HFF-Myc (cell line): ENCODE results near the gene RXRB.
A peak's percentile ranks its signal among the peaks of the same experiment; 100 is the strongest.

Experiments used
- DNase-seq: peaks from one replicate; pipeline ENCODE4 v3.0.0-alpha.2; 2011; ENCODE audit warnings: low read depth; ENCODE audit errors: extremely low read depth
- H3K4me3 ChIP-seq: replicated peaks from 2 replicates; pipeline ENCODE4 v1.5.1; 2011; ENCODE audit warnings: low read depth, mild to moderate bottlenecking, control low read depth, low read length
- CTCF ChIP-seq: IDR thresholded peaks from 2 replicates; pipeline ENCODE4 v1.5.1; 2012; ENCODE audit warnings: mild to moderate bottlenecking, low read depth, low read length, control low read depth; ENCODE audit errors: missing control alignments

The RXRB gene

GRCh38 chr6:33200219-33201146 is at the start of gene RXRB, which contains the start of gene SLC39A7:
RXRB (minus strand) TSS chr6:33200665; CDS start chr6:33200476, 189 bp downstream.
SLC39A7 (plus strand) TSS chr6:33200867; CDS start chr6:33201246, 379 bp downstream.
- peak within 1 kb of the TSS; percentile 85 for H3K4me3 ChIP-seq
- peak; percentile 97 for DNase-seq
- no peak for TF ChIP-seq CTCF

DNA sequence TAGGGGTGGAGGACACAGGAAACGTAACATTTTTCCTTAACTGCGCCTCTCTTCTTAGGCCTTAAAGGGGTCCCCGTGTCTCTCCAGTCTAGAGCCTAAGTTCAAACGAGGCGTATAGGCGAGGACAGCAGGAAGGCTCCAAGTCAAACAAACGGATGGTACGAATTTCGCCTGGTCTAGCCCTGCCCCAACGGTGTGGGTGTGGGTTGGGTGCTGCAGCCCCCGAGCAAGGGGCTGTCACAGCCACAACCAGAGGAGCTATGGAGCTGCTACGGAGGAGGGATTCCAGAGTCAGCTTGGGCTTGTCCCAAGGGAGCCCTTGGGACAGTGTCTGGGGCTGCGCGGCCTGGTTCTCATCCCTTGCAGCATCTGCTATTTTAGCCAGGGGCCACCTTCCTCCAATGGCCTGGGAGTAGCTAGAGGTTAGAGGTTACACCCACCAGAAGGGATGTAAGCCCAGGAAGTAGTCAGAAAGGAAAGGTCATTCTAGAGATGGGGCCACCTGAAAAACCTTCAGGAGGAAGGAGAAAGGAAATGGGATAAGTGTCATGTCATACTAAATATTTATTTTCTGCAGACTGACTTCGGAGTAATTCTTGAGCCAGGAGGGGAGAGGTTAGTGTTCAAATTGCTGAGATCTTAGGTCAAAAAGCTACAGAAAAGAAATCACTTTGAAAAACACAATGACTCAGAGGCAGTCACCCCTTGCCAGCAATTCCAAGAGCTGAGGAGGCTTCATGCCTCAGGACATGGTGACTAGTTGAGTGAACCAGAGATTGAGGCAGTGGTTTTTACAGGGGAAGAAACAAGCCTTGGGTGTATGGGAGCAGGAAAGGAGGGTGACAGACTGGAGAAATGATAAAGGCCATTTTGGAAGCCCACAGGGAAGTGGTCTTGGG is 49.5 kb upstream of the RXRB start:
- DNase-seq: no peak
- no peak for TF ChIP-seq CTCF
- H3K4me3 ChIP-seq: peak overlapping the region; percentile 59

GRCh38 chr6:33248932-33249731 is 48.7 kb upstream of the RXRB start:
- peak; percentile 99 for DNase-seq
- TF ChIP-seq CTCF: no peak
- peak overlapping the region; percentile 59 for H3K4me3 ChIP-seq

- DNase-seq: no peak
- peak overlapping the region; percentile 59 for H3K4me3 ChIP-seq
Measured at GRCh38 chr6:33248643-33248931, 48.1 kb upstream of the RXRB start.

DNA sequence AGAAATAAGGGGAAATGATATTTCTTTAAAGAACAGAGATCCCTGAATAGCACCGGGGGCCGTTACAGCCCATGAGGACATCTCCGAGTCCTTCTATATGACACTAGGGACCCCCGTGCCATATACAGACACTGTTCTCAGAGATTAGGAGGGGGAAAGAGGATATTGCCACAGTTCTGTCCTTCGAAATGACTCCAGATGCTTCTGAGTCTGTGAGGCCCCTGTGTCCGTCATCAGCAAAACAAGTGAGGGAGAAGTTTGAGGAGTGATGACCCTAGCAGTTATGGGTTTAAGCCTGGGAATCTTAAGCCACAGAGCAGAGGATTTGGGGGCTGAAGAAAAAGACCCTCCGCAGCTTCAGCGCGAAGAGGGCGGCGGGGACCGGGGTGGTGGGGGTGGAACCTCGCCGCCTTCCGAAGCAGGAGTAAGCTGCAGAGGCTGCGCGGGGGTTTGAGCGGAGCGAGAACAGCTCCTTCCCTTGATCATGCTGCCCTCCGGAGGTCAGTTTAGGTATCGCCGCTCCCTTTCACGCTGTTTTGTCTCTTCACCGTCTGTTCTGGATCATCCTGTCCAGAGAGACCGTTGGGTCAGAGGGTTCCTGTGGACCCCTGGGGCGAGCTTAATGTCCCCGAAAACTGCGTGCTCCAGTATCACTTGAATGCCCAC is 47.6 kb upstream of the RXRB start:
- DNase-seq: peak; percentile 77
- peak; percentile 83 for TF ChIP-seq CTCF
- H3K4me3 ChIP-seq: peak overlapping the region; percentile 59

More at GRCh38 chr6:33248643-33248931, 48.1 kb upstream of the RXRB start:
- TF ChIP-seq CTCF: no peak

DNA sequence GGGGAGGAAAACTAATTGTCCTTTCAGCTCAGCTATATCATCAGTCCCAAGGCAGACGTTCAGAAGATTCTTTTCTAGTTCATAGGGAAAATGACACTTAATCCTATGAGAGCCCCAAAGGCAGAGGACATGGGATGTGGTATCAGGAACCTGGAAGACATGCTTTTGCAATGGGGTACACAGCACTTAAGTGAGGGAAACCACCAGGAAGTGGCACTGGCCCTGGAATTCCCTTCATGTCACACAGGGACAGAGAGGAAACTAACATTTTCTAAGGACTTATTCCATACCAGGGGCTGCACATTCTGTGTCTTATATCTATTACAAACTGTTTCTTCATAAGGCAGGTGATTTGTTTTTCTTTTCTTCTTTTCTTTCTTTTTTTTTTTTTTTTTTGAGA is 43.0 kb upstream of the RXRB start:
- no peak for DNase-seq
- no peak overlapping the region for H3K4me3 ChIP-seq
- no peak for TF ChIP-seq CTCF
